K562 treated with DMSO at 1 percent for 12 hours (cell line): ENCODE measurements around the gene UPK3BL2. TPM values are rescaled to one million over a fixed set of nuclear protein-coding genes. Genes with fewer than 3 reads are reported as not detected.

ENCODE experiments used
- total RNA-seq: library from RNA; unstranded; fragments of 300-600 nt; gene quantifications from 2 replicates; pipeline ENCODE4 v1.2.3, GENCODE V29; 2022; ENCODE audit not compliant: insufficient read depth

Gene UPK3BL2, protein sequence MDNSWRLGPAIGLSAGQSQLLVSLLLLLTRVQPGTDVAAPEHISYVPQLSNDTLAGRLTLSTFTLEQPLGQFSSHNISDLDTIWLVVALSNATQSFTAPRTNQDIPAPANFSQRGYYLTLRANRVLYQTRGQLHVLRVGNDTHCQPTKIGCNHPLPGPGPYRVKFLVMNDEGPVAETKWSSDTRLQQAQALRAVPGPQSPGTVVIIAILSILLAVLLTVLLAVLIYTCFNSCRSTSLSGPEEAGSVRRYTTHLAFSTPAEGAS
- 3.1 and 11.3 TPM in 2 replicates for total RNA-seq

DNA sequence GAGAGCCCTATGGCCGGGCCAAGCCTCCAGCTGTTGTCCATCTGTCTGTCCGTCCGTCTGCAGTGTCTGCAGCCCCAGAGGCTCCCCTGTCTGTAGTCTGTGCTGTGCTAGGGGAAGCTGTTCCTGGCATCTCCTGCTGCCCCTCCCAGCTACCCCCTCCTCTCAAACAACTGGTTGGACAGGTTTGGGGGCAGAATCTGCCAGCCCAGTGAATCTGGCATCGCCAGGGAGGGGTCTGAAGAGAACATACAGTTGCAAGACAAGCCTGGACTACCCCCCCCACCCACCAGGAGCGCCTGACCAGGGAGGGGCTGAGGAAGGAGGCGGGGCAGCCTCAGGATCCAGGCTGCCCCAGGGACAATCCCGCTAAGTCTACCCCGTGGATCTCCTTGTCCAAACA, at the start of gene UPK3BL2:
UPK3BL2 (minus strand) TSS at position 101 of the 400 bp plus-strand sequence; CDS start at position 41, 60 bp downstream.

DNA sequence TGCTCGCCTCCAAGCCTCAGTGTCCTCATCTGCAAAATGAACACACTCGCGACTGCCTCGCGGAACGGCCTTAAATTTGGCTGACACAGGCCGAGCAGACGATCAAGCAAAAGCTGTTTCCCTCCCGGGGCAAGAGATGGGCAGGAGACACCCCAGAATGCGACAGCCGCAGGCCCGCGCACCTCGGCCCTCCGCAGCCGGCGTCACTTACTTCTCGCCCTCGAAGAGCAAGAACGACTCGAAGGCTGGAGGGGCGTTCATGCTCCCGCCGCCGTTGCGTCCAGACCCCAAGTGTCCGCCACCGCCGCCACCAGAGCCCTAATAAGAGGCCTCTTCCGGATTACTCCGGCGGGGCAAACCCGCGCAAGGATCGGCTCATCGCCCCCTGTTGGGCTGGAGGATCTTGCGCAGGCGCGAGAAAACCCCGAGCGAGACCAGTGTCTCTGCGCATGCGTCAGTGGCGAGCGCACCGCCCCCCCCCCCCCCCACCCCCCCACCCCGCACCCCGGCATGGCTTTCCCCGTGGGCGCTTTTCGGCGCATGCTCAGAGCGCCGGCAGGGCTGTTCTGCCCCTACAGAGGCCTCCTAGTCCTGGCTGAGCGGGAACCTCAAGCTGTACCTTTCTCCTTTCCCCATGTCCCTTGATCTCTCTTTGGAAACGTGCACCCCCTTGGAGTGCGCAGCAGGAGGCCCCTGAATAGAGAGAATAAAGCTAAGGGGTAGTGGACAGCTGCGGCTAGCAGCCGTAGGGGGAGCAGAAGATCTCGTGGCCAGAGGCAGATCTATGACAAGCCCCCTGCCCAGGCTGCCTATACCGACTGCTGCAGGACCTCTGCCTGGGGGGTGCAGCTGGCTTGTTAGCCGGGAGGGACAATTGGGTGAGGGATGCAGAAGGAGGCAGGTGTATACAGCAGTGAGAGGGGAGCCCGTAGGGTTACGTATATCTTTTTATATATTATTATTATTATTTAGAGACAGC, 29.1 kb upstream of the UPK3BL2 start, which contains the start of gene POLR2J3:
POLR2J3 (minus strand) TSS at position 323 of the 979 bp plus-strand sequence; CDS start at position 261, 62 bp downstream.

DNA sequence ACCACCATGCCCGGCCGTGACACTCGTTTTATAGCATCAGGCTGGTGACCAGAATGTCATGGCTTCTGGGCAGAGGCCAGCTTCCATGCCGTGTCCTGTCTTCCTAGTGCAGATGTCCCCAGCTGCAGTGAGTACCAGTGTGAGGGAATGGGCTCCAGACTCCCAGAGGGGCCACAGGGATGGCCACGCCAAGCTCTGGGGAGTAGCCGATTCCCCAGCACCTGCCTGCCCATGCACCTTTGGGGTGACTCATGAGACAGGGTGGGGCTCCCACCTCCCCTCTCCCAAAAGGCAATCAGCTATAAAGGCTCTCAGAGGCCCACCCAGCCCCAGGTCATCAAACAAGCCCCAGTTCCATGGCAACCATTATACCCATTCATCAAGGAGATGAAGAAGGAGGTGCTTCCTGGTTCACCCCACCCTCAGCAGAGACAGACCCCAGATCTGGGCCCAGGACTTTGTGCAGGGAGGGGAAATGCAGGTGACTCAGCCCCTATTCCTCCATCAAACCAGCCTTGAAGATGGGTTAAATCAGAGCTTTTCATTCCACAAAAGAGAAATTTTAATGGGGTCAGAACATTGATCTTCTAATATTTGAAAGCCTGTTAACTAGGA, 7.4 kb upstream of the UPK3BL2 start, which contains the start of gene SPDYE2:
SPDYE2 (plus strand) TSS at position 419 of the 615 bp plus-strand sequence. CDS start 2,030 bp downstream, outside the sequence.

DNA sequence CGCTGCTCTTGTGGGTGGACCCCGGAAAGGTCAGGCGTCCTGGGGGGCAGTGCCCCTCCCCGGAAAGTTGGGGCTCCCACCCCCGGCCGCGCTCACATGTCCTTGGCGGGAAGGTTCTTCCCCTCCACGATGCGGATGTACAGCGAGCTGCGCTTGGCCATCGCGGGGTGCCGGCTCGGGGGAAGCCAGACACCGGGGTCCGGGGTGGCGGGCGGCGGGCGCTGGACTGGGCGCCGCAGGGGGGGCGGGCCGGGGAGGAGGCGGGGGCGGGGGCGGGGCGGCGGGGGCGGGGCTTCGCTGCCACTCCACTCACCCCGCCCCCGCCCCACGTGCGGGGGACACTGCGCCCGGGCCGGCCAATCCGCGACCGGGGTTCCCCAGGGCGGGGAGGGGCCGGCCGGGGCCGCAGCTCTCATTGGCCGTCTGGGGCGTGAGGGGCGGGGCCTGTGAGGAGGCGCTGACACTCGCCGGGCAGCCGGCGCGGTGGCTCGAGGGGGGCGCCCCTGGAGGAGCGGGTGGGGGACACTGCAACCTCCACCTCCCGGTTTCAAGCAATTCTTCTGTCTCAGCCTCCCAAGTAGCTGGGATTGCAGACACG, 25.8 kb downstream of the UPK3BL2 start, which contains the start of gene RASA4B:
RASA4B (minus strand) TSS at position 228 of the 598 bp plus-strand sequence; CDS start at position 161, 67 bp downstream.

Other genes with a start within 250 kb of the UPK3BL2 start
- 1.7 TPM in 1 of 2 replicates, not detected in the other for gene SPDYE6, start 187.3 kb downstream of the UPK3BL2 start, total RNA-seq
- 25.8 and 42.0 TPM in 2 replicates for gene PRKRIP1, start 147.3 kb downstream of the UPK3BL2 start, total RNA-seq
- 21.4 and 44.1 TPM in 2 replicates for gene ORAI2, start 110.1 kb downstream of the UPK3BL2 start, total RNA-seq
- 14.9 and 18.8 TPM in 2 replicates for gene ALKBH4, start 78.8 kb downstream of the UPK3BL2 start, total RNA-seq
- gene LRWD1, start 78.7 kb downstream of the UPK3BL2 start, total RNA-seq: 48.9 and 63.0 TPM in 2 replicates
- 147 and 169 TPM in 2 replicates for gene POLR2J, start 64.8 kb downstream of the UPK3BL2 start, total RNA-seq
- gene RASA4B, start 25.9 kb downstream of the UPK3BL2 start, total RNA-seq: 7.7 and 8.2 TPM in 2 replicates
- gene SPDYE2, start 7.5 kb upstream of the UPK3BL2 start, total RNA-seq: not detected in 2 replicates
- 5.3 and 47.9 TPM in 2 replicates for gene POLR2J3, start 28.9 kb upstream of the UPK3BL2 start, total RNA-seq
- gene RASA4, start 73.1 kb upstream of the UPK3BL2 start, total RNA-seq: 10.6 and 14.6 TPM in 2 replicates
- gene UPK3BL1, start 99.1 kb upstream of the UPK3BL2 start, total RNA-seq: 35.4 and 40.3 TPM in 2 replicates
- gene SPDYE2B, start 106.6 kb upstream of the UPK3BL2 start, total RNA-seq: not detected in 2 replicates
- gene POLR2J2, start 128.0 kb upstream of the UPK3BL2 start, total RNA-seq: 0.41 and 3.0 TPM in 2 replicates
- gene FAM185A, start 205.3 kb upstream of the UPK3BL2 start, total RNA-seq: 9.4 and 11.6 TPM in 2 replicates